GM06990 (cell line): Measurements from ENCODE around the gene ZBTB12.
"Not testable (repeated sequence)": the region's sequence is repeated elsewhere in the genome, so short reads cannot be mapped to it uniquely, and the experiment has no call there.

Source experiments
- DNase-seq: peaks from one replicate; pipeline ENCODE4 v3.0.0-alpha.2; 2011; ENCODE audit not compliant: insufficient read length; ENCODE audit errors: extremely low read depth
- H3K27me3 ChIP-seq: replicated peaks from 2 replicates; pipeline ENCODE4 v1.6.0; 2011; ENCODE audit warnings: low read length; ENCODE audit not compliant: control insufficient read depth, insufficient read depth
- H3K36me3 ChIP-seq: 2 replicates; pipeline ENCODE4 v1.5.1; 2011; ENCODE audit warnings: low read length; ENCODE audit not compliant: control insufficient read depth, insufficient read depth
- H3K4me3 ChIP-seq: replicated peaks from 2 replicates; pipeline ENCODE4 v1.5.1; 2011; ENCODE audit warnings: low read depth, mild to moderate bottlenecking, control low read depth, low read length
- CTCF ChIP-seq: IDR thresholded peaks from 2 replicates; pipeline ENCODE4 v1.5.1; 2011; ENCODE audit warnings: low read length, control low read depth, mild to moderate bottlenecking, inconsistent platforms; ENCODE audit not compliant: insufficient read depth, poor library complexity, severe bottlenecking

Gene ZBTB12

GRCh38 chr6:31874836-31875572 lies 26.9 kb downstream of the ZBTB12 start:
- no peak for TF ChIP-seq CTCF
- H3K4me3 ChIP-seq = no peak overlapping the region
- no peak for DNase-seq

DNA sequence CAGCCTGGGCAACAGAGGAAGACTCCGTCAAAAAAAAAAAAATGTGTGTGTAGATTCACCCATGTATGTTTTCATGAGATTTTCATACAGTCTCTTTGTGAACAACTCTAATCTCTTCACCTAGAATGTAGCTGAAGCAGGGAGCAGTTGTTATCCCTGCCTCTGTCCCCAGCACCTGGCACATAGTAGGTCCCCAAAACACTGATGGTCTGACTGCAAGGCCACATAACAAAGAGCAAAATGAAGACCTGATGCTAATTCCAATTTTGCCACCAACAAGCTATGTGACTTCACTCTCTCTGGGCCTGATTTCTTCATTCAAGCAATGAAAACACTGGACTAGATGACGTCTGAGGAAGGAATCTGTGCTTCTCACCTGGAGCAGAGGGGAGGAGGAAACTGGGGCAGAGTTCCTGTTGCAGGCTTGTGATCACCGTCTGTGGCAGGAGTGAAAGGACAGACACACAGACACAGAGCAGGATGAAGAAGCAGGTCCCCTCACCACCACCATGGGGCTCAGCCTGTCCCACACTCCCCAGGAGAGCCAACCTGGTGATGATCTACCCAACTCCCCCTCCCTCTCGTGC lies 27.7 kb downstream of the ZBTB12 start:
- no peak for TF ChIP-seq CTCF
- Histone ChIP-seq H3K36me3 (no peaks in the 10 kb centered on the region), H3K4me3 (no peak overlapping the region), H3K27me3 (no peaks in the 10 kb centered on the region; the same call in 1 of the 2 replicates)
- DNase-seq = no peak

More at GRCh38 chr6:31874836-31875572, 26.9 kb downstream of the ZBTB12 start:
- Histone ChIP-seq H3K27me3 (no peaks in the 10 kb centered on the region; the same call in 1 of the 2 replicates), H3K36me3 (peaks cover 3% of the 10 kb centered on the region)

DNA sequence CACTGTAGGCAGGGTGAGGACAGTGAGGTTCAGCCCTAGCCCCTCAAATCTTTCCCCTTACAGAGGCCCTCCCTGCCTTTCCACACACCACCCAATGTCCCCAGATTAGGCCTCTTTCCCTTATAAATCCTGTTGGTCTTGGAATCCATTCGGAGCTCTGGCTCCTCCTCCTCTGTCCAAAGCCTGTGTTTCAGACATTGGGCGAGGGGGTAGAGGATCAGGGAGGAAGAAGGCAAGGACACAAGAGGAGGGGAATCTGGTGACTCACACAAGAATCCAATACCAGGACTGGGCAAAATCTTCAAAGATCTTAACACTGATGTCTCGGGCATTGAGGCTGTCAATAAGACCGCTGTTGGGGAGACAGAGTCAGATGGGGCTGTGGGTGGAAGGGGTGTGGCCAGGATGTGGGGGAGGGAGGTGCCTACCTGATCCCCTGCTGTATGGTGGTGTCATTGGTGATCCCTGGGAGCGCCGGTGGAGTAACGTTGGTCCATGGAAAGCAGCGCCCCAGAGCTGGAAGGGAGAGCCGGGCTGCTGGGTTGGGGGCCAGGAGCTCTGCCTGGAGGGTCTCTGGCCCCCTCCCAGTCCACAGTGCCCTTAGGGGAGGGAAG lies 30.7 kb downstream of the ZBTB12 start:
- no peak for TF ChIP-seq CTCF

DNA sequence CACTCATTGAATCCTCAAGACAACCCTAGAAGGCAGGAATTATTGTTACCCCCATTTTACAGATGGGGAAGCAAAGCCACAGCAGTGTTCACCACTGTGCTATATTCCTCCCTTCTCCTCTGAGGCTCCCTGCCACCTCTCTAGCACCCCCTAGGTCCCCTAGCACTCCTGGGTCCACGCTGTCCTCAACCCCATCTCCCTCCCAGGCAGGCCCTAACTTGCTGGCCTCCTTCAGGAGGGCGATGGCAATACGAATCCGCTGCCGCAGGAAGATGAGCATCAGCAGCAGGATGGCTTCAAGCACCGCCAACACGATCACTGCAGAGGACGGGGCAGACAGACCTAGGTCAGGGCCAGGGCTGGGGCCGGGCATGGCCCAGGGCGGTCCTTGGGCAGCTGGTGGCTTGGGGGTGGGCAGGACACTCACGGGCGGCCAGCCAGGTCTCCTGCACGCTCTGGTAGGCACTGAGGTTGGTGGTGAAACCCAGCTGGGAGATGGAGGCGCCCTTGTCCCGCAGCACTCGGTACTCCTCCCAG lies 31.4 kb downstream of the ZBTB12 start:
- H3K27me3 ChIP-seq = no peaks in the 10 kb centered on the region; the same call in 1 of the 2 replicates
- H3K4me3 ChIP-seq = no peak overlapping the region
- no peaks in the 10 kb centered on the region for H3K36me3 ChIP-seq
- DNase-seq = no peak
- no peak for TF ChIP-seq CTCF

More for the DNA sequence above, 30.7 kb downstream of the ZBTB12 start:
- no peak for DNase-seq
- H3K27me3 ChIP-seq = no peaks in the 10 kb centered on the region; the same call in 1 of the 2 replicates
- H3K4me3 ChIP-seq = no peak overlapping the region
- no peaks in the 10 kb centered on the region for H3K36me3 ChIP-seq

DNA sequence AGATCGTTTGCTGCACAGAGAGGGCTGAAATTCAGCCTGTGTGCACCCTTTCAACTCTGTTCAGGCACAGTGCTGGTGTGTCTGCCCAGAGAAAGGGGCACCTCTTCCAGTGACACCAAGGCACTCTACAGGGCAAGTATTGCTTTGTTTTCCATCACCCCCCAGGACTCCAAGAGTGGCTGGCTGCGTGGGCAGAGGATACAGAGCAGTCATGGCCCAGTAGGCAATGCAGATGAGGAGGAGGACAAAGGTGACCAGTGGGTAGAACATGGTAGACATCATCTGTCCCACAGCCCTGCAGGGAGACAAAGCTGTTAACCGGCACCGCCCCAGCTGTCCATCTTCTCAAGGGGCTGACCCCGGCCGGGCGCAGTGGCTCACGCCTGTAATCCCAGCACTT lies 32.5 kb downstream of the ZBTB12 start:
- no peak for TF ChIP-seq CTCF
- H3K4me3 ChIP-seq = no peak overlapping the region

GRCh38 chr6:31868658-31868971 lies 33.3 kb downstream of the ZBTB12 start:
- not testable (repeated sequence) for DNase-seq, H3K36me3 ChIP-seq, H3K4me3 ChIP-seq, H3K27me3 ChIP-seq

More for the DNA sequence above, 32.5 kb downstream of the ZBTB12 start:
- no peaks in the 10 kb centered on the region; the same call in none of the 2 replicates for H3K27me3 ChIP-seq
- no peaks in the 10 kb centered on the region for H3K36me3 ChIP-seq
- no peak for DNase-seq
